WTC11 (cell line): ENCODE results near the gene LAMC2.

Experiments used
- ELF4 ChIP-seq: sonication (generic); formaldehyde crosslinking; IDR thresholded peaks from 2 replicates; pipeline ENCODE4 v1.8.1; 2022; ENCODE audit warnings: low read depth, mild to moderate bottlenecking, moderate library complexity, missing genetic modification reagents
- NFYB ChIP-seq: sonication (generic); formaldehyde crosslinking; conservative IDR thresholded peaks from 2 replicates; pipeline ENCODE4 v1.8.0; 2022; ENCODE audit warnings: low read depth, missing genetic modification reagents
- OVOL2 ChIP-seq: fragments of 250-450 bp; sonication (Bioruptor Pico); IDR thresholded peaks from 2 replicates; pipeline ENCODE4 v1.9.0; 2021; ENCODE audit warnings: mild to moderate bottlenecking, borderline replicate concordance
- RORB ChIP-seq: fragments of 250-450 bp; sonication (Bioruptor Pico); IDR thresholded peaks from 2 replicates; pipeline ENCODE4 v1.9.0; 2021; ENCODE audit warnings: mild to moderate bottlenecking
- SP1 ChIP-seq: sonication (generic); formaldehyde crosslinking; conservative IDR thresholded peaks from 2 replicates; pipeline ENCODE4 v1.8.1; 2022; ENCODE audit warnings: missing genetic modification reagents
- TF ChIP-seq, protein P1 (sequence below): fragments of 200-600 bp; IDR thresholded peaks from 2 replicates; pipeline ENCODE4 v1.8.0; 2022; ENCODE audit warnings: antibody characterized with exemption
- TF ChIP-seq, protein P2 (sequence below): sonication (generic); formaldehyde crosslinking; conservative IDR thresholded peaks from 2 replicates; pipeline ENCODE4 v1.8.1; 2023; ENCODE audit warnings: mild to moderate bottlenecking, low read depth, missing genetic modification reagents, moderate library complexity
- TF ChIP-seq, protein P3 (sequence below): sonication (generic); formaldehyde crosslinking; IDR thresholded peaks from 2 replicates; pipeline ENCODE4 v1.8.0; 2022; ENCODE audit warnings: mild to moderate bottlenecking, missing genetic modification reagents
- TF ChIP-seq, protein P4 (sequence below): sonication (generic); formaldehyde crosslinking; IDR thresholded peaks from 2 replicates; pipeline ENCODE4 v1.8.0; 2022; ENCODE audit warnings: mild to moderate bottlenecking, missing genetic modification reagents
- TF ChIP-seq, protein P5 (sequence below): sonication (generic); formaldehyde crosslinking; IDR thresholded peaks from 2 replicates; pipeline ENCODE4 v1.8.1; 2022; ENCODE audit warnings: low read depth, missing genetic modification reagents, borderline replicate concordance
- TF ChIP-seq, protein P6 (sequence below): fragments of 250-450 bp; sonication (Bioruptor Pico); IDR thresholded peaks from 2 replicates; pipeline ENCODE4 v2.1.2; 2022; ENCODE audit warnings: mild to moderate bottlenecking, moderate library complexity
- TF ChIP-seq, protein P7 (sequence below): sonication (generic); formaldehyde crosslinking; IDR thresholded peaks from 2 replicates; pipeline ENCODE4 v1.8.0; 2022; ENCODE audit warnings: mild to moderate bottlenecking, missing genetic modification reagents

- TF ChIP-seq, protein P1, sequence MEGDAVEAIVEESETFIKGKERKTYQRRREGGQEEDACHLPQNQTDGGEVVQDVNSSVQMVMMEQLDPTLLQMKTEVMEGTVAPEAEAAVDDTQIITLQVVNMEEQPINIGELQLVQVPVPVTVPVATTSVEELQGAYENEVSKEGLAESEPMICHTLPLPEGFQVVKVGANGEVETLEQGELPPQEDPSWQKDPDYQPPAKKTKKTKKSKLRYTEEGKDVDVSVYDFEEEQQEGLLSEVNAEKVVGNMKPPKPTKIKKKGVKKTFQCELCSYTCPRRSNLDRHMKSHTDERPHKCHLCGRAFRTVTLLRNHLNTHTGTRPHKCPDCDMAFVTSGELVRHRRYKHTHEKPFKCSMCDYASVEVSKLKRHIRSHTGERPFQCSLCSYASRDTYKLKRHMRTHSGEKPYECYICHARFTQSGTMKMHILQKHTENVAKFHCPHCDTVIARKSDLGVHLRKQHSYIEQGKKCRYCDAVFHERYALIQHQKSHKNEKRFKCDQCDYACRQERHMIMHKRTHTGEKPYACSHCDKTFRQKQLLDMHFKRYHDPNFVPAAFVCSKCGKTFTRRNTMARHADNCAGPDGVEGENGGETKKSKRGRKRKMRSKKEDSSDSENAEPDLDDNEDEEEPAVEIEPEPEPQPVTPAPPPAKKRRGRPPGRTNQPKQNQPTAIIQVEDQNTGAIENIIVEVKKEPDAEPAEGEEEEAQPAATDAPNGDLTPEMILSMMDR: no peak
- TF ChIP-seq, protein P2, sequence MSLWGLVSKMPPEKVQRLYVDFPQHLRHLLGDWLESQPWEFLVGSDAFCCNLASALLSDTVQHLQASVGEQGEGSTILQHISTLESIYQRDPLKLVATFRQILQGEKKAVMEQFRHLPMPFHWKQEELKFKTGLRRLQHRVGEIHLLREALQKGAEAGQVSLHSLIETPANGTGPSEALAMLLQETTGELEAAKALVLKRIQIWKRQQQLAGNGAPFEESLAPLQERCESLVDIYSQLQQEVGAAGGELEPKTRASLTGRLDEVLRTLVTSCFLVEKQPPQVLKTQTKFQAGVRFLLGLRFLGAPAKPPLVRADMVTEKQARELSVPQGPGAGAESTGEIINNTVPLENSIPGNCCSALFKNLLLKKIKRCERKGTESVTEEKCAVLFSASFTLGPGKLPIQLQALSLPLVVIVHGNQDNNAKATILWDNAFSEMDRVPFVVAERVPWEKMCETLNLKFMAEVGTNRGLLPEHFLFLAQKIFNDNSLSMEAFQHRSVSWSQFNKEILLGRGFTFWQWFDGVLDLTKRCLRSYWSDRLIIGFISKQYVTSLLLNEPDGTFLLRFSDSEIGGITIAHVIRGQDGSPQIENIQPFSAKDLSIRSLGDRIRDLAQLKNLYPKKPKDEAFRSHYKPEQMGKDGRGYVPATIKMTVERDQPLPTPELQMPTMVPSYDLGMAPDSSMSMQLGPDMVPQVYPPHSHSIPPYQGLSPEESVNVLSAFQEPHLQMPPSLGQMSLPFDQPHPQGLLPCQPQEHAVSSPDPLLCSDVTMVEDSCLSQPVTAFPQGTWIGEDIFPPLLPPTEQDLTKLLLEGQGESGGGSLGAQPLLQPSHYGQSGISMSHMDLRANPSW: no peak
- TF ChIP-seq OVOL2: no peak
- TF ChIP-seq, protein P3, sequence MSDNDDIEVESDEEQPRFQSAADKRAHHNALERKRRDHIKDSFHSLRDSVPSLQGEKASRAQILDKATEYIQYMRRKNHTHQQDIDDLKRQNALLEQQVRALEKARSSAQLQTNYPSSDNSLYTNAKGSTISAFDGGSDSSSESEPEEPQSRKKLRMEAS (CRISPR knock-in tag): no peak
- TF ChIP-seq, protein P4, sequence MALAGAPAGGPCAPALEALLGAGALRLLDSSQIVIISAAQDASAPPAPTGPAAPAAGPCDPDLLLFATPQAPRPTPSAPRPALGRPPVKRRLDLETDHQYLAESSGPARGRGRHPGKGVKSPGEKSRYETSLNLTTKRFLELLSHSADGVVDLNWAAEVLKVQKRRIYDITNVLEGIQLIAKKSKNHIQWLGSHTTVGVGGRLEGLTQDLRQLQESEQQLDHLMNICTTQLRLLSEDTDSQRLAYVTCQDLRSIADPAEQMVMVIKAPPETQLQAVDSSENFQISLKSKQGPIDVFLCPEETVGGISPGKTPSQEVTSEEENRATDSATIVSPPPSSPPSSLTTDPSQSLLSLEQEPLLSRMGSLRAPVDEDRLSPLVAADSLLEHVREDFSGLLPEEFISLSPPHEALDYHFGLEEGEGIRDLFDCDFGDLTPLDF (CRISPR knock-in tag): no peak
- no peak for TF ChIP-seq NFYB
- TF ChIP-seq, protein P5, sequence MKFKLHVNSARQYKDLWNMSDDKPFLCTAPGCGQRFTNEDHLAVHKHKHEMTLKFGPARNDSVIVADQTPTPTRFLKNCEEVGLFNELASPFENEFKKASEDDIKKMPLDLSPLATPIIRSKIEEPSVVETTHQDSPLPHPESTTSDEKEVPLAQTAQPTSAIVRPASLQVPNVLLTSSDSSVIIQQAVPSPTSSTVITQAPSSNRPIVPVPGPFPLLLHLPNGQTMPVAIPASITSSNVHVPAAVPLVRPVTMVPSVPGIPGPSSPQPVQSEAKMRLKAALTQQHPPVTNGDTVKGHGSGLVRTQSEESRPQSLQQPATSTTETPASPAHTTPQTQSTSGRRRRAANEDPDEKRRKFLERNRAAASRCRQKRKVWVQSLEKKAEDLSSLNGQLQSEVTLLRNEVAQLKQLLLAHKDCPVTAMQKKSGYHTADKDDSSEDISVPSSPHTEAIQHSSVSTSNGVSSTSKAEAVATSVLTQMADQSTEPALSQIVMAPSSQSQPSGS (CRISPR knock-in tag): no peak
- TF ChIP-seq, protein P6, sequence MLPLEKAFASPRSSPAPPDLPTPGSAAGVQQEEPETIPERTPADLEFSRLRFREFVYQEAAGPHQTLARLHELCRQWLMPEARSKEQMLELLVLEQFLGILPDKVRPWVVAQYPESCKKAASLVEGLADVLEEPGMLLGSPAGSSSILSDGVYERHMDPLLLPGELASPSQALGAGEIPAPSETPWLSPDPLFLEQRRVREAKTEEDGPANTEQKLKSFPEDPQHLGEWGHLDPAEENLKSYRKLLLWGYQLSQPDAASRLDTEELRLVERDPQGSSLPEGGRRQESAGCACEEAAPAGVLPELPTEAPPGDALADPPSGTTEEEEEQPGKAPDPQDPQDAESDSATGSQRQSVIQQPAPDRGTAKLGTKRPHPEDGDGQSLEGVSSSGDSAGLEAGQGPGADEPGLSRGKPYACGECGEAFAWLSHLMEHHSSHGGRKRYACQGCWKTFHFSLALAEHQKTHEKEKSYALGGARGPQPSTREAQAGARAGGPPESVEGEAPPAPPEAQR (CRISPR knock-in tag): no peak
- TF ChIP-seq SP1 (CRISPR knock-in tag): no peak
- TF ChIP-seq, protein P7, sequence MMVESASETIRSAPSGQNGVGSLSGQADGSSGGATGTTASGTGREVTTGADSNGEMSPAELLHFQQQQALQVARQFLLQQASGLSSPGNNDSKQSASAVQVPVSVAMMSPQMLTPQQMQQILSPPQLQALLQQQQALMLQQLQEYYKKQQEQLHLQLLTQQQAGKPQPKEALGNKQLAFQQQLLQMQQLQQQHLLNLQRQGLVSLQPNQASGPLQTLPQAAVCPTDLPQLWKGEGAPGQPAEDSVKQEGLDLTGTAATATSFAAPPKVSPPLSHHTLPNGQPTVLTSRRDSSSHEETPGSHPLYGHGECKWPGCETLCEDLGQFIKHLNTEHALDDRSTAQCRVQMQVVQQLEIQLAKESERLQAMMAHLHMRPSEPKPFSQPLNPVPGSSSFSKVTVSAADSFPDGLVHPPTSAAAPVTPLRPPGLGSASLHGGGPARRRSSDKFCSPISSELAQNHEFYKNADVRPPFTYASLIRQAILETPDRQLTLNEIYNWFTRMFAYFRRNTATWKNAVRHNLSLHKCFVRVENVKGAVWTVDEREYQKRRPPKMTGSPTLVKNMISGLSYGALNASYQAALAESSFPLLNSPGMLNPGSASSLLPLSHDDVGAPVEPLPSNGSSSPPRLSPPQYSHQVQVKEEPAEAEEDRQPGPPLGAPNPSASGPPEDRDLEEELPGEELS: no peak
- TF ChIP-seq RORB: no peak
- TF ChIP-seq ELF4 (CRISPR knock-in tag): no peak
Observed at GRCh38 chr1:183178545-183178944, 7.5 kb upstream of the LAMC2 start.
